HepG2 (cell line): Measurements from ENCODE around the gene SPRED2. TPM values are rescaled to one million over a fixed set of nuclear protein-coding genes. Genes with fewer than 3 reads are reported as not detected.

Experiments used
- MED8 ChIP-seq: sonication (generic); formaldehyde crosslinking; IDR thresholded peaks from 2 replicates; pipeline ENCODE4 v1.8.1; 2023; ENCODE audit warnings: mild to moderate bottlenecking, missing genetic modification reagents; ENCODE audit not compliant: insufficient replicate concordance
- NR2F2 ChIP-seq: IDR thresholded peaks from 2 replicates; pipeline ENCODE4 v1.6.1; 2012; ENCODE audit warnings: low read depth, inconsistent platforms, borderline replicate concordance
- RXRB ChIP-seq: IDR thresholded peaks from 2 replicates; pipeline ENCODE4 v1.6.1; 2016; ENCODE audit warnings: borderline replicate concordance, missing genetic modification reagents, missing compliant biosample characterization
- ZNF205 ChIP-seq: IDR thresholded peaks from 2 replicates; pipeline ENCODE4 v1.6.1; 2018; ENCODE audit warnings: missing biosample characterization, missing genetic modification reagents
- ZNF30 ChIP-seq: sonication (generic); formaldehyde crosslinking; IDR thresholded peaks from 2 replicates; pipeline ENCODE4 v1.5.0; 2020; ENCODE audit warnings: mild to moderate bottlenecking, missing genetic modification reagents
- ZNF333 ChIP-seq: sonication (generic); formaldehyde crosslinking; IDR thresholded peaks from 2 replicates; pipeline ENCODE4 v1.4.0; 2020; ENCODE audit warnings: mild to moderate bottlenecking, missing genetic modification reagents, borderline replicate concordance
- ZNF33B ChIP-seq: sonication (generic); formaldehyde crosslinking; IDR thresholded peaks from 2 replicates; pipeline ENCODE4 v1.5.1; 2020; ENCODE audit warnings: mild to moderate bottlenecking, missing genetic modification reagents
- ZNF382 ChIP-seq: sonication (generic); formaldehyde crosslinking; IDR thresholded peaks from 2 replicates; pipeline ENCODE4 v1.5.0; 2020; ENCODE audit warnings: missing genetic modification reagents, mild to moderate bottlenecking, borderline replicate concordance
- ZNF557 ChIP-seq: sonication (generic); formaldehyde crosslinking; IDR thresholded peaks from 2 replicates; pipeline ENCODE4 v1.4.0; 2020; ENCODE audit warnings: missing genetic modification reagents
- ZNF616 ChIP-seq: sonication (generic); formaldehyde crosslinking; IDR thresholded peaks from 2 replicates; pipeline ENCODE4 v1.5.0; 2020; ENCODE audit warnings: low read depth, mild to moderate bottlenecking, missing genetic modification reagents
- ZNF75D ChIP-seq: sonication (generic); formaldehyde crosslinking; IDR thresholded peaks from 2 replicates; pipeline ENCODE4 v1.8.1; 2023; ENCODE audit warnings: missing genetic modification reagents, mild to moderate bottlenecking, borderline replicate concordance
- ZNF768 ChIP-seq: sonication (generic); formaldehyde crosslinking; IDR thresholded peaks from 2 replicates; pipeline ENCODE4 v1.4.0; 2020; ENCODE audit warnings: missing genetic modification reagents
- polyA plus RNA-seq, 8 experiments: library from polyadenylated mRNA; depleted of rRNA in 3 of 8; stranded (reverse) in 7 of 8; unstranded in 1 of 8; fragments of >200 nt; fragmentation: Illumina TruSeq in 4 of 8; extraction: Trizol in 4 of 8; gene quantifications; 2 replicates each; pipeline versions ENCODE4 v1.2.1 to v1.2.3, GENCODE V29; 2011 to 2016; ENCODE audit warnings: low read depth in 4 of 8, missing spikeins in 1 of 8, mixed read lengths in 1 of 8; ENCODE audit not compliant: insufficient read depth in 1 of 8
- total RNA-seq, 5 experiments: library from RNA; depleted of rRNA; stranded (reverse); fragments of >200 nt; fragmentation: Illumina TruSeq; extraction: Trizol; gene quantifications; 2 replicates each; pipeline ENCODE4 v1.2.3, GENCODE V29; 2016; ENCODE audit warnings: low read depth in 1 of 5
- TF ChIP-seq, protein P1 (sequence below): sonication (generic); formaldehyde crosslinking; IDR thresholded peaks from 2 replicates; pipeline ENCODE4 v1.5.1; 2020; ENCODE audit warnings: mild to moderate bottlenecking, moderate library complexity, missing genetic modification reagents
- TF ChIP-seq, protein P2 (sequence below), 2 experiments: fragments of 450-650 bp in 1 of 2; sonication (generic) in 1 of 2; formaldehyde crosslinking in 1 of 2; IDR thresholded peaks; 2 replicates each; pipeline versions ENCODE4 v1.6.1 to v1.8.0; 2016 to 2022; ENCODE audit warnings: antibody characterized with exemption in 1 of 2, mild to moderate bottlenecking in 1 of 2, missing genetic modification reagents in 1 of 2
- TF ChIP-seq, protein P3 (sequence below): sonication (generic); formaldehyde crosslinking; IDR thresholded peaks from 2 replicates; pipeline ENCODE4 v1.8.0; 2022; ENCODE audit warnings: missing genetic modification reagents, mild to moderate bottlenecking, inconsistent platforms, borderline replicate concordance
- TF ChIP-seq, protein P4 (sequence below): sonication (generic); formaldehyde crosslinking; IDR thresholded peaks from 2 replicates; pipeline ENCODE4 v1.4.0; 2020; ENCODE audit warnings: mild to moderate bottlenecking, missing genetic modification reagents

Gene SPRED2
- total and polyA plus RNA-seq, 2 of the 13 experiments (the other 11 are each of a cell fraction or from before 2014, with no cell fraction given), result 13.0 to 37.0 TPM

DNA sequence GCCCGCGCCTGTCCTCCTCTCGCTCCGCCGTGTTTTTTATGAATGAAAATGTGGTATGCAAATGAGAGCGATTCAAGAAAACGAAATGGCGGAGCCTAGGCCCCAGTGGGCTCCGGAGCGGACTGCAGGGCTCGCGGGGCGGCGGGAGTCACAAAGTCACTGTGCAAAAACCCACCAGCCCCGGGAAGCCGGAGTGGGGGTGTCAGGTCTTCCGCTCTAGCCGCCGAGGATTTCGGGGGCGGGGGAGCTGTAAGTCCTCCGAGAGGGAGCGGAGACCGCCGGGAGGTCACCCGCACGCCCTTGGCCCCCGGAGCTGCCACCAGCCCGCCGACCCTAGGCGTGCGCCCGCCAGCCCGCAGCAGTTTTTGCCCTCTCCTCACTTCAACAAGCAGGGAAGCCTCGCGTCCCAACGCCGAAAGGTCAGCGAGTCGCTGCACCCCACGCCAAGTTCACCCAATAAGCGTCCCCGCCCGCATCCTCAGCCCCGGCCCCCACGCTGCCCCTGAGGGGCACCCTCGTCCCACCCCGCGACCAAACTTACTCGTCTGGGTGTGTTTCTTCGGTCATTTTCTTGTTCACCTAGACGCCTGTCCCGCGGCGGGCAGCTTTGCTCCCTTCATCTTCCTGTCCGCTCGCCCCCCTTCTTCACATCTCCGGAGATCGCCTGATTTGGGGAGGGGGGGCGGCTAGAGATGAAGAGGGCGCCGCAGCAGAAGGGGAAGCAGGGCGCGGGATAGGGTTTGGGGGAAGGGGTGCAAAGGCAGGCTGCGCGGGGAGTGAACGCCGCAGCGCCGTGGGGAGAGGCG lies 775 bp downstream of the SPRED2 start (continued):
- TF ChIP-seq, protein P1, sequence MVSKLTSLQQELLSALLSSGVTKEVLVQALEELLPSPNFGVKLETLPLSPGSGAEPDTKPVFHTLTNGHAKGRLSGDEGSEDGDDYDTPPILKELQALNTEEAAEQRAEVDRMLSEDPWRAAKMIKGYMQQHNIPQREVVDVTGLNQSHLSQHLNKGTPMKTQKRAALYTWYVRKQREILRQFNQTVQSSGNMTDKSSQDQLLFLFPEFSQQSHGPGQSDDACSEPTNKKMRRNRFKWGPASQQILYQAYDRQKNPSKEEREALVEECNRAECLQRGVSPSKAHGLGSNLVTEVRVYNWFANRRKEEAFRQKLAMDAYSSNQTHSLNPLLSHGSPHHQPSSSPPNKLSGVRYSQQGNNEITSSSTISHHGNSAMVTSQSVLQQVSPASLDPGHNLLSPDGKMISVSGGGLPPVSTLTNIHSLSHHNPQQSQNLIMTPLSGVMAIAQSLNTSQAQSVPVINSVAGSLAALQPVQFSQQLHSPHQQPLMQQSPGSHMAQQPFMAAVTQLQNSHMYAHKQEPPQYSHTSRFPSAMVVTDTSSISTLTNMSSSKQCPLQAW (CRISPR knock-in tag), result peak; percentile 27; the same call in 1 of the 2 replicates
- TF ChIP-seq ZNF33B (CRISPR knock-in tag) (no peak), NR2F2 (peak; percentile 19; the same call in 1 of the 2 replicates), ZNF768 (CRISPR knock-in tag) (no peak), RXRB (CRISPR knock-in tag) (no peak), ZNF616 (no peak), MED8 (CRISPR knock-in tag) (peak; percentile 22), ZNF557 (no peak), ZNF382 (CRISPR knock-in tag) (no peak), ZNF30 (no peak), ZNF205 (CRISPR knock-in tag) (no peak), ZNF75D (no peak), ZNF333 (CRISPR knock-in tag) (no peak)
- TF ChIP-seq, protein P2, sequence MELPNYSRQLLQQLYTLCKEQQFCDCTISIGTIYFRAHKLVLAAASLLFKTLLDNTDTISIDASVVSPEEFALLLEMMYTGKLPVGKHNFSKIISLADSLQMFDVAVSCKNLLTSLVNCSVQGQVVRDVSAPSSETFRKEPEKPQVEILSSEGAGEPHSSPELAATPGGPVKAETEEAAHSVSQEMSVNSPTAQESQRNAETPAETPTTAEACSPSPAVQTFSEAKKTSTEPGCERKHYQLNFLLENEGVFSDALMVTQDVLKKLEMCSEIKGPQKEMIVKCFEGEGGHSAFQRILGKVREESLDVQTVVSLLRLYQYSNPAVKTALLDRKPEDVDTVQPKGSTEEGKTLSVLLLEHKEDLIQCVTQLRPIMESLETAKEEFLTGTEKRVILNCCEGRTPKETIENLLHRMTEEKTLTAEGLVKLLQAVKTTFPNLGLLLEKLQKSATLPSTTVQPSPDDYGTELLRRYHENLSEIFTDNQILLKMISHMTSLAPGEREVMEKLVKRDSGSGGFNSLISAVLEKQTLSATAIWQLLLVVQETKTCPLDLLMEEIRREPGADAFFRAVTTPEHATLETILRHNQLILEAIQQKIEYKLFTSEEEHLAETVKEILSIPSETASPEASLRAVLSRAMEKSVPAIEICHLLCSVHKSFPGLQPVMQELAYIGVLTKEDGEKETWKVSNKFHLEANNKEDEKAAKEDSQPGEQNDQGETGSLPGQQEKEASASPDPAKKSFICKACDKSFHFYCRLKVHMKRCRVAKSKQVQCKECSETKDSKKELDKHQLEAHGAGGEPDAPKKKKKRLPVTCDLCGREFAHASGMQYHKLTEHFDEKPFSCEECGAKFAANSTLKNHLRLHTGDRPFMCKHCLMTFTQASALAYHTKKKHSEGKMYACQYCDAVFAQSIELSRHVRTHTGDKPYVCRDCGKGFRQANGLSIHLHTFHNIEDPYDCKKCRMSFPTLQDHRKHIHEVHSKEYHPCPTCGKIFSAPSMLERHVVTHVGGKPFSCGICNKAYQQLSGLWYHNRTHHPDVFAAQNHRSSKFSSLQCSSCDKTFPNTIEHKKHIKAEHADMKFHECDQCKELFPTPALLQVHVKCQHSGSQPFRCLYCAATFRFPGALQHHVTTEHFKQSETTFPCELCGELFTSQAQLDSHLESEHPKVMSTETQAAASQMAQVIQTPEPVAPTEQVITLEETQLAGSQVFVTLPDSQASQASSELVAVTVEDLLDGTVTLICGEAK (IDR thresholded peaks at IDR 0.05), result no peak
- TF ChIP-seq, protein P2 (CRISPR knock-in tag; IDR thresholded peaks at IDR 0.05), result no peak
- TF ChIP-seq, protein P3, sequence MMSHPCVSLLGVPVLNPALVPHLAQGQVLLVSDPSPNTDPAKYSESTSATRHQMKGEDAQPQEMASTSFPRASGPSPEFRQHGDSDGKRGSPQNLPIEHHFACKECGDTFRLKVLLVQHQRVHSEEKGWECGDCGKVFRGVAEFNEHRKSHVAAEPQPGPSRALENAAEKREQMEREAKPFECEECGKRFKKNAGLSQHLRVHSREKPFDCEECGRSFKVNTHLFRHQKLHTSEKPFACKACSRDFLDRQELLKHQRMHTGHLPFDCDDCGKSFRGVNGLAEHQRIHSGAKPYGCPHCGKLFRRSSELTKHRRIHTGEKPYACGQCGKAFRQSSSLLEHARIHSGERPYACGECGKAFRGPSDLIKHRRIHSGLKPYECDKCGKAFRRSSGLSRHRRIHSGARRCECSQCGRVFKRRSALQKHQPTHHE (CRISPR knock-in tag), result no peak; the same call in 1 of the 2 replicates
- TF ChIP-seq, protein P4, sequence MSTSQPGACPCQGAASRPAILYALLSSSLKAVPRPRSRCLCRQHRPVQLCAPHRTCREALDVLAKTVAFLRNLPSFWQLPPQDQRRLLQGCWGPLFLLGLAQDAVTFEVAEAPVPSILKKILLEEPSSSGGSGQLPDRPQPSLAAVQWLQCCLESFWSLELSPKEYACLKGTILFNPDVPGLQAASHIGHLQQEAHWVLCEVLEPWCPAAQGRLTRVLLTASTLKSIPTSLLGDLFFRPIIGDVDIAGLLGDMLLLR, result no peak
